GM19452 (cell line): Measurements from ENCODE around the gene KCNMA1.
"Not testable (repeated sequence)": the region's sequence is repeated elsewhere in the genome, so short reads cannot be mapped to it uniquely, and the experiment has no call there.

Experiments
- ATAC-seq: cut with Tn5 transposase; IDR thresholded peaks from one replicate; pipeline ENCODE4 v1.9.1; 2021; ENCODE audit not compliant: unreplicated experiment

Gene KCNMA1

GRCh38 chr10:77428691-77429395 lies 208.8 kb downstream of the KCNMA1 start:
- no peak for ATAC-seq

GRCh38 chr10:77424257-77424656 lies 213.4 kb downstream of the KCNMA1 start:
- ATAC-seq = no peak

- no peak for ATAC-seq
These were observed 214.9 kb downstream of the KCNMA1 start for GRCh38 chr10:77422491-77423338.

GRCh38 chr10:77421591-77421990 lies 216.0 kb downstream of the KCNMA1 start:
- ATAC-seq = no peak

GRCh38 chr10:77420947-77421523 lies 216.6 kb downstream of the KCNMA1 start:
- ATAC-seq = no peak

GRCh38 chr10:77419979-77420378 lies 217.6 kb downstream of the KCNMA1 start:
- no peak for ATAC-seq

GRCh38 chr10:77419056-77419455 lies 218.6 kb downstream of the KCNMA1 start:
- ATAC-seq = no peak

- ATAC-seq = no peak
These were observed 219.6 kb downstream of the KCNMA1 start for GRCh38 chr10:77417806-77418640.

- ATAC-seq = no peak
These were observed 220.2 kb downstream of the KCNMA1 start for GRCh38 chr10:77417359-77417758.

GRCh38 chr10:77416311-77417135 lies 221.1 kb downstream of the KCNMA1 start:
- ATAC-seq = no peak

GRCh38 chr10:77415313-77415960 lies 222.2 kb downstream of the KCNMA1 start:
- ATAC-seq = no peak

- no peak for ATAC-seq
These were observed 224.4 kb downstream of the KCNMA1 start for GRCh38 chr10:77413231-77413630.

- not testable (repeated sequence) for ATAC-seq
These were observed 225.0 kb downstream of the KCNMA1 start for GRCh38 chr10:77412573-77413133.

GRCh38 chr10:77411805-77412204 lies 225.8 kb downstream of the KCNMA1 start:
- no peak for ATAC-seq

- no peak for ATAC-seq
These were observed 227.1 kb downstream of the KCNMA1 start for GRCh38 chr10:77410523-77410922.

GRCh38 chr10:77409697-77410471 lies 227.7 kb downstream of the KCNMA1 start:
- ATAC-seq = no peak

GRCh38 chr10:77408259-77408658 lies 229.3 kb downstream of the KCNMA1 start:
- no peak for ATAC-seq

GRCh38 chr10:77406764-77407430 lies 230.7 kb downstream of the KCNMA1 start:
- no peak for ATAC-seq
